Thyroid gland (tissue), 4 donors: ENCODE results near the gene ENPP5.

Experiments used
- CTCF ChIP-seq, 6 experiments: fragments of 200-600 bp in 3 of 6; fragments of 450-650 bp in 3 of 6; sonication (generic) in 3 of 6; IDR thresholded peaks; one replicate each; pipeline ENCODE4 v1.5.1; 2016 to 2019; ENCODE audit warnings: antibody characterized with exemption in 6 of 6, mild to moderate bottlenecking in 2 of 6, inconsistent platforms in 1 of 6, moderate library complexity in 1 of 6
- POLR2A ChIP-seq, 2 donors: fragments of 450-650 bp; IDR thresholded peaks; one replicate each; pipeline ENCODE4 v1.6.1; 2017; ENCODE audit warnings: antibody characterized with exemption in 2 of 2, mild to moderate bottlenecking in 2 of 2, moderate library complexity in 1 of 2

- TF ChIP-seq POLR2A (IDR thresholded peaks at IDR 0.05) (no peak), CTCF (IDR thresholded peaks at IDR 0.05) (no peak)
Observed at GRCh38 chr6:46172176-46172575, 1.4 kb upstream of the ENPP5 start.
